Esophagus squamous epithelium (tissue), 5 donors: ENCODE data around the gene STEEP1. TPM values are rescaled to one million over a fixed set of nuclear protein-coding genes. Genes with fewer than 3 reads are reported as not detected.
A peak's percentile ranks its signal among the peaks of the same experiment; 100 is the strongest.

Experiments
- DNase-seq: peaks from one replicate; lab custom pipeline; 2025; lab: John Stamatoyannopoulos, UW
- H3K27ac ChIP-seq, 4 donors: fragments of 200-600 bp; sonication (generic); one replicate each; pipeline ENCODE4 v1.5.1; 2016 to 2019; ENCODE audit warnings: mild to moderate bottlenecking in 1 of 4
- H3K27me3 ChIP-seq, 4 donors: fragments of 200-600 bp; sonication (generic); 1 replicate in 3 of 4; 2 replicates in 1 of 4; pipeline versions ENCODE4 v1.5.1 to v1.6.0; 2017 to 2021; ENCODE audit warnings: antibody characterized with exemption in 1 of 4
- H3K36me3 ChIP-seq, 3 donors: fragments of 200-600 bp; sonication (generic); one replicate each; pipeline ENCODE4 v1.5.1; 2016 to 2019
- H3K4me1 ChIP-seq, 3 donors: fragments of 200-600 bp; sonication (generic); one replicate each; pipeline ENCODE4 v1.5.1; 2017 to 2019
- H3K4me3 ChIP-seq, 4 donors: fragments of 200-600 bp; sonication (generic); 1 replicate in 3 of 4; 2 replicates in 1 of 4; pipeline ENCODE4 v1.5.1; 2016 to 2019; ENCODE audit warnings: mild to moderate bottlenecking in 2 of 4, moderate library complexity in 1 of 4
- H3K9me3 ChIP-seq, 3 donors: fragments of 200-600 bp; sonication (generic); one replicate each; pipeline ENCODE4 v1.5.1; 2016 to 2019
- POLR2A ChIP-seq, 4 donors: fragments of 450-650 bp; IDR thresholded peaks; one replicate each; pipeline ENCODE4 v1.6.1; 2017; ENCODE audit warnings: antibody characterized with exemption in 4 of 4, mild to moderate bottlenecking in 4 of 4, moderate library complexity in 3 of 4
- WGBS, 2 donors: methylation state at CpG; one replicate each; pipeline ENCODE4 v1.1.5; 2018; 5-methylcytosine and 5-hydroxymethylcytosine counted together
- intact Hi-C: fragments of 100-400 bp; cut with DNase I; formaldehyde crosslinking; loops from one replicate; pipeline ENCODE4 v1.15.0; 2022
- total RNA-seq, 4 donors: library from RNA; depleted of rRNA; stranded (reverse); fragments of >200 nt; gene quantifications; one replicate each; pipeline ENCODE4 v1.1.0, GENCODE V29; 2016
- TF ChIP-seq, protein P1 (sequence below), 6 experiments: fragments of 450-650 bp in 4 of 6; fragments of 200-600 bp in 2 of 6; sonication (generic) in 2 of 6; IDR thresholded peaks; one replicate each; pipeline ENCODE4 v1.5.1; 2016 to 2019; ENCODE audit warnings: antibody characterized with exemption in 6 of 6, mild to moderate bottlenecking in 4 of 6, moderate library complexity in 4 of 6
- donor health status: DM: yes; HTN: yes; CAD: no.

Gene STEEP1
- total RNA-seq, 4 donors from 2014 or later: 14.8 to 31.1 (median 17.2) TPM

DNA sequence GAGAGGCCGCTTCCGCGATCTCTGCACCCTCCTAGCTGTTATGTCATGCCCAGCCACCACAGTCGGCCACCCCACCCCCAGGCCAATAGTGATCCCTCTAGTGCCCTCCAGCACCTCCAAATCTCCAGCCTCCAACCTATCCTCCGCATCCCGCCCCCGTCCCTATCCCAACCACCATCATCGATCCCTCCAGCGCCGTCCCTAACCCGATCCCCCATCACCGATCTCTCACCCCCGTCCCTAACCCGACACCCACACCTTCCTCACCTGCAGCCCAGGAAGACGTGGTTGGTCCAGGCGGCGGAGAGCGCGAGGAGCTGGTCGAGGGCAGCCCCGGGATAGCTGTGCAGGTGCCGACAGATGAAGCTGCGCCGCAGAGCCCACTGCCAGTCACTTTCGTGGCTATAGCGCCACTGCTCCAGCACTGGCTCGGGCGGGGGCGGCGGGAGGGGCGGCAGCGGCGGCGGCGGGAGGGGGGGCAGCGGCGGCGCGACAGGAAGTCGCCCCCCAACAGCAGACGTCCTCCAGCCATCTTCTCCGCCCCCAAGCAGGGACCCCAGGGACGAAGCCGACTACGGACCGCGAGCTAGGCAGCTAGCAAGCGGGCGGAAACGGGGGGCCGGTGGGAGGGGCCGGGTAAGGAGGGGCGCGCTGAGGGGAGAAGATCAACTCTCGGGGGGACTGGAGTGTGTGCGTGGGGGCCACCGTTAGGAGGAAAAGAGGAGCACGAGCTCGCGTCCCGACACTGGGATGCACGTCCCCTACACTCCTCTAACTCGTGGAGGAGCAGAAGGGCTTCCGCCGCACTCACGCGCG is 40.5 kb upstream of the STEEP1 start:
- TF ChIP-seq POLR2A (IDR thresholded peaks at IDR 0.05): no peak
- TF ChIP-seq, protein P1, sequence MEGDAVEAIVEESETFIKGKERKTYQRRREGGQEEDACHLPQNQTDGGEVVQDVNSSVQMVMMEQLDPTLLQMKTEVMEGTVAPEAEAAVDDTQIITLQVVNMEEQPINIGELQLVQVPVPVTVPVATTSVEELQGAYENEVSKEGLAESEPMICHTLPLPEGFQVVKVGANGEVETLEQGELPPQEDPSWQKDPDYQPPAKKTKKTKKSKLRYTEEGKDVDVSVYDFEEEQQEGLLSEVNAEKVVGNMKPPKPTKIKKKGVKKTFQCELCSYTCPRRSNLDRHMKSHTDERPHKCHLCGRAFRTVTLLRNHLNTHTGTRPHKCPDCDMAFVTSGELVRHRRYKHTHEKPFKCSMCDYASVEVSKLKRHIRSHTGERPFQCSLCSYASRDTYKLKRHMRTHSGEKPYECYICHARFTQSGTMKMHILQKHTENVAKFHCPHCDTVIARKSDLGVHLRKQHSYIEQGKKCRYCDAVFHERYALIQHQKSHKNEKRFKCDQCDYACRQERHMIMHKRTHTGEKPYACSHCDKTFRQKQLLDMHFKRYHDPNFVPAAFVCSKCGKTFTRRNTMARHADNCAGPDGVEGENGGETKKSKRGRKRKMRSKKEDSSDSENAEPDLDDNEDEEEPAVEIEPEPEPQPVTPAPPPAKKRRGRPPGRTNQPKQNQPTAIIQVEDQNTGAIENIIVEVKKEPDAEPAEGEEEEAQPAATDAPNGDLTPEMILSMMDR (IDR thresholded peaks at IDR 0.05): no peak
- intact Hi-C loops: no loop called here
- H3K27ac ChIP-seq: peak overlapping the region; percentile 82 to 94 (median 92)
- WGBS, 2 donors: 0 to 35% methylated on average over 12 to 28 of the region's 68 CpGs
- H3K36me3 ChIP-seq: peaks cover 0 to 8% (median 0%) of the 10 kb centered on the region in 3 donors
- H3K27me3 ChIP-seq: no peaks in the 10 kb centered on the region
- peak overlapping the region; percentile 60 to 83 (median 78) for H3K4me3 ChIP-seq
- DNase-seq: no peak
- H3K9me3 ChIP-seq: no peaks in the 10 kb centered on the region
- peaks cover 0 to 23% (median 0%) of the 10 kb centered on the region in 3 donors for H3K4me1 ChIP-seq

GRCh38 chrX:119604766-119605463 is 39.7 kb upstream of the STEEP1 start:
- no peak for TF ChIP-seq POLR2A (IDR thresholded peaks at IDR 0.05)
- TF ChIP-seq, protein P1 (IDR thresholded peaks at IDR 0.05): no peak
- H3K27me3 ChIP-seq: no peaks in the 10 kb centered on the region
- peaks cover 0 to 23% (median 0%) of the 10 kb centered on the region in 3 donors for H3K4me1 ChIP-seq
- intact Hi-C loops: no loop called here
- no peaks in the 10 kb centered on the region for H3K9me3 ChIP-seq
- no peak for DNase-seq
- peaks cover 0 to 10% (median 0%) of the 10 kb centered on the region in 3 donors for H3K36me3 ChIP-seq
- peak overlapping the region; percentile 82 to 94 (median 92) for H3K27ac ChIP-seq
- H3K4me3 ChIP-seq: peak overlapping the region; percentile 60 to 83 (median 78)
- WGBS, 2 donors: 12 to 42% methylated on average over 13 to 17 of the region's 17 CpGs

GRCh38 chrX:119602701-119603255 is 37.6 kb upstream of the STEEP1 start:
- WGBS, 2 donors: 45 to 66% methylated on average over 9 of the region's 9 CpGs
- H3K4me3 ChIP-seq: no peak overlapping the region
- intact Hi-C loops: no loop called here

GRCh38 chrX:119589810-119590209 is 24.6 kb upstream of the STEEP1 start:
- TF ChIP-seq, protein P1 (IDR thresholded peaks at IDR 0.05): no peak
- no peak for TF ChIP-seq POLR2A (IDR thresholded peaks at IDR 0.05)
- H3K4me3 ChIP-seq: no peak overlapping the region
- WGBS, 2 donors: 81 to 100% methylated on average over 5 of the region's 5 CpGs

More at GRCh38 chrX:119602701-119603255, 37.6 kb upstream of the STEEP1 start:
- TF ChIP-seq, protein P1 (IDR thresholded peaks at IDR 0.05): no peak
- TF ChIP-seq POLR2A (IDR thresholded peaks at IDR 0.05): no peak
- no peaks in the 10 kb centered on the region for H3K27me3 ChIP-seq
- no peaks in the 10 kb centered on the region for H3K9me3 ChIP-seq
- no peak overlapping the region for H3K27ac ChIP-seq
- peaks cover 0 to 10% (median 0%) of the 10 kb centered on the region in 3 donors for H3K36me3 ChIP-seq
- no peak for DNase-seq
- H3K4me1 ChIP-seq: peaks cover 0 to 23% (median 0%) of the 10 kb centered on the region in 3 donors

More at GRCh38 chrX:119589810-119590209, 24.6 kb upstream of the STEEP1 start:
- no peak for DNase-seq
- Histone ChIP-seq H3K4me1 (no peaks in the 10 kb centered on the region), H3K9me3 (no peaks in the 10 kb centered on the region), H3K27me3 (no peaks in the 10 kb centered on the region), H3K36me3 (peaks cover 0 to 48% (median 5%) of the 10 kb centered on the region in 3 donors), H3K27ac (no peak overlapping the region)
- intact Hi-C loops: no loop called here
